OCI-LY1 (cell line): Measurements from ENCODE around the gene SLC23A2.

ENCODE experiments used
- H2AFZ ChIP-seq: fragments of 200-600 bp; sonication (generic), shearing (Covaris generic); 2 replicates; pipeline ENCODE4 v1.6.0; 2014; ENCODE audit warnings: antibody characterized with exemption, mild to moderate bottlenecking, low read length
- H3F3A ChIP-seq: fragments of 200-600 bp; sonication (generic), shearing (Covaris generic); 2 replicates; pipeline ENCODE4 v1.6.0; 2014; ENCODE audit warnings: mild to moderate bottlenecking, antibody characterized with exemption, low read length, moderate library complexity; ENCODE audit not compliant: insufficient read depth
- H3K27ac ChIP-seq: fragments of 200-600 bp; sonication (generic); 2 replicates; pipeline ENCODE4 v1.5.1; 2014; ENCODE audit warnings: low read length, mixed run types, mild to moderate bottlenecking, low read depth; ENCODE audit not compliant: poor library complexity, severe bottlenecking
- H3K27me3 ChIP-seq: fragments of 200-600 bp; sonication (generic); 2 replicates; pipeline ENCODE4 v1.6.0; 2014; ENCODE audit warnings: antibody characterized with exemption, mild to moderate bottlenecking, low read length, moderate library complexity; ENCODE audit not compliant: insufficient read depth
- H3K36me3 ChIP-seq: fragments of 200-600 bp; sonication (generic); 2 replicates; pipeline ENCODE4 v1.6.1; 2014; ENCODE audit warnings: mild to moderate bottlenecking, antibody characterized with exemption, low read length, moderate library complexity, mixed read lengths; ENCODE audit not compliant: insufficient read depth
- H3K4me1 ChIP-seq: fragments of 200-600 bp; sonication (generic); 2 replicates; pipeline ENCODE4 v1.5.1; 2014; ENCODE audit warnings: mild to moderate bottlenecking, low read length, moderate library complexity; ENCODE audit not compliant: insufficient read depth, severe bottlenecking
- H3K4me2 ChIP-seq: fragments of 200-600 bp; sonication (generic), shearing (Covaris generic); 2 replicates; pipeline ENCODE4 v1.6.1; 2014; ENCODE audit warnings: low read length
- H3K4me3 ChIP-seq: fragments of 200-600 bp; sonication (generic); 2 replicates; pipeline ENCODE4 v1.5.1; 2014; ENCODE audit warnings: low read length, low read depth, mild to moderate bottlenecking, mixed read lengths; ENCODE audit not compliant: poor library complexity, severe bottlenecking
- H3K79me2 ChIP-seq: fragments of 200-600 bp; shearing (Covaris generic); 2 replicates; pipeline ENCODE4 v1.6.1; 2016; ENCODE audit warnings: mixed run types, low read length, mixed read lengths; ENCODE audit not compliant: insufficient read depth
- H3K9ac ChIP-seq: fragments of 200-600 bp; sonication (generic), shearing (Covaris generic); 2 replicates; pipeline ENCODE4 v1.6.1; 2014; ENCODE audit warnings: mild to moderate bottlenecking, low read length, mixed read lengths
- H3K9me2 ChIP-seq: fragments of 200-600 bp; sonication (generic), shearing (Covaris generic); 2 replicates; pipeline ENCODE4 v1.6.1; 2014; ENCODE audit warnings: low read depth, mild to moderate bottlenecking, low read length, mixed read lengths
- H3K9me3 ChIP-seq: fragments of 200-600 bp; shearing (Covaris generic); 2 replicates; pipeline ENCODE4 v1.6.1; 2014; ENCODE audit warnings: low read length, mixed read lengths
- H4K20me1 ChIP-seq: fragments of 200-600 bp; sonication (generic), shearing (Covaris generic); 2 replicates; pipeline ENCODE4 v1.6.0; 2016; ENCODE audit warnings: mild to moderate bottlenecking, low read length; ENCODE audit not compliant: insufficient read depth
- CTCF ChIP-seq: fragments of 200-600 bp; sonication (generic), shearing (Covaris generic); IDR thresholded peaks from 2 replicates; pipeline ENCODE4 v1.5.1; 2017; ENCODE audit warnings: mild to moderate bottlenecking, antibody characterized with exemption, low read length, moderate library complexity, mixed read lengths
- EZH2 ChIP-seq: fragments of 200-600 bp; sonication (generic), shearing (Covaris generic); IDR thresholded peaks from 2 replicates; pipeline ENCODE4 v1.8.0; 2017; ENCODE audit warnings: borderline replicate concordance, mixed run types, mild to moderate bottlenecking, antibody characterized with exemption, low read length, moderate library complexity, mixed read lengths

The SLC23A2 gene

GRCh38 chr20:4946986-4947385 is 54.3 kb downstream of the SLC23A2 start:
- Histone ChIP-seq H3K4me2 (no peak overlapping the region), H2AFZ (no peak overlapping the region), H3K27ac (no peak overlapping the region), H3K4me1 (peaks cover 57% of the 10 kb centered on the region), H3F3A (no peaks in the 10 kb centered on the region), H3K9me2 (no peaks in the 10 kb centered on the region), H3K36me3 (peaks cover 48% of the 10 kb centered on the region), H3K9me3 (no peaks in the 10 kb centered on the region), H3K4me3 (no peak overlapping the region), H3K27me3 (no peaks in the 10 kb centered on the region), H4K20me1 (no peaks in the 10 kb centered on the region), H3K79me2 (peaks cover 24% of the 10 kb centered on the region; the same call in 1 of the 2 replicates), H3K9ac (no peak overlapping the region)
- TF ChIP-seq EZH2, result no peak
- no peak for TF ChIP-seq CTCF

- no peaks in the 10 kb centered on the region for H3F3A ChIP-seq
- H3K4me1 ChIP-seq, result peaks cover 60% of the 10 kb centered on the region
- H3K4me3 ChIP-seq, result no peak overlapping the region
- H3K27ac ChIP-seq, result no peak overlapping the region
- TF ChIP-seq CTCF (no peak), EZH2 (no peak)
- no peak overlapping the region for H3K4me2 ChIP-seq
- peaks cover 46% of the 10 kb centered on the region; the same call in 1 of the 2 replicates for H3K36me3 ChIP-seq
- no peaks in the 10 kb centered on the region for H3K9me3 ChIP-seq
- H3K9ac ChIP-seq, result no peak overlapping the region
- peaks cover 28% of the 10 kb centered on the region for H3K79me2 ChIP-seq
- H2AFZ ChIP-seq, result no peak overlapping the region
- H3K9me2 ChIP-seq, result no peaks in the 10 kb centered on the region
- no peaks in the 10 kb centered on the region for H4K20me1 ChIP-seq
- no peaks in the 10 kb centered on the region for H3K27me3 ChIP-seq
Measured at GRCh38 chr20:4946585-4946984, 54.7 kb downstream of the SLC23A2 start.

GRCh38 chr20:4944518-4945313 is 56.6 kb downstream of the SLC23A2 start:
- no peak overlapping the region for H3K9ac ChIP-seq
- no peak overlapping the region for H3K4me3 ChIP-seq
- H3K36me3 ChIP-seq, result peaks cover 54% of the 10 kb centered on the region; the same call in 1 of the 2 replicates
- peaks cover 48% of the 10 kb centered on the region for H3K4me1 ChIP-seq
- H4K20me1 ChIP-seq, result no peaks in the 10 kb centered on the region
- no peaks in the 10 kb centered on the region for H3K27me3 ChIP-seq
- TF ChIP-seq CTCF (no peak), EZH2 (no peak)
- no peaks in the 10 kb centered on the region for H3K9me3 ChIP-seq
- no peaks in the 10 kb centered on the region for H3F3A ChIP-seq
- H3K9me2 ChIP-seq, result no peaks in the 10 kb centered on the region
- H3K27ac ChIP-seq, result no peak overlapping the region
- peaks cover 39% of the 10 kb centered on the region for H3K79me2 ChIP-seq
- no peak overlapping the region for H3K4me2 ChIP-seq
- no peak overlapping the region for H2AFZ ChIP-seq
